NCI-H187 (cell line): Measurements from ENCODE around the gene PER2.

ENCODE experiments used
- DNase-seq, 2 experiments: peaks; one replicate each; lab custom pipeline; 2025; lab: John Stamatoyannopoulos, UW

Gene PER2

DNA sequence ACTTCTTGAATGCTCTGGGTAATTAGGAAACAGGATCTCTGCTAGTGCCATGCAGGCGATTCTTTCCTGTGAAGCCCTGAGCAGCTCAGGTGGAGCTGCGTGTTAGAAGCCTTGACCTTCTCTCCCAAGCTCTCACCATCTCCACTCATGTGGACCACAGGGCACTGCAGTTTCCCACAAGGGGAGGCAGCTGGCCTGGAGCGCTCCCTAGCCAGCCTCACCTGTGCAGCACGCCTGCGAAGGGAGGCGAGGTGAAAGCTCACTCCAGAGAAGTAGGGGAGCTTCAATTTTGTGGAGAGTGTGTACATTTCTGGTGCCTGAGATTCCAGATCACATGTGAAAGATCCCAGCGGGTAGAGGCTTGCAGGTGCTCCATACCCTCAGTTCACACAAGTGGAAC lies 37.5 kb downstream of the PER2 start:
- no peak for DNase-seq

DNA sequence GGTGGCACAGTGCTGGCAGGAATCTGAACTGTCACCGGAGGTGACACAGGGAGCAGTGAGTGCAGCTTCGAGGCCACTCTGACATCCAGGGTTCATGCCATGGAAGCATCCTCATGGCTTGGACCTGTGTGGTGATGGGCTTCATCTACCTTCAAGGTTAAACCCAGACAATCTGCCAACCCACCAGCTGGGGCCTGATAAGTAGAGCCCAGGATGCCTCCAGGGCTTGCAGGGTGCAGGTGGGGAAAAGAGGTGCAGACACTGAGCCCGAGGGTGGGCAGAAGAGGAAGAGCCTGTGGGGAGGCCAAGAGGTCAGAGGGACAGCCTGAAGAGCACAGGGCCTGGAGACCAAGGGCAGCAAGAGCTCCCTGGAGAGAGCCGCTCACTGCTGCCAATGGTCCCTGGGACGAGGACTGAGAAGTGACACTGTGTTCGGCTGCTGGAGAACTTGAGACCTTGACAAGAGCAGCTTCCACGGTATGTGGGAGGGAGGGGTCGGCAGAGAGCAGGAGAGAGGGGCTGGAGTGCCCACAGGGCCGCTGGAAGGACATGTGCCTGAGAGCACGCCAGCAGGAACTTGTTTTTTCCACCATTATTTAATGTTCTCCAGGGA lies 40.5 kb downstream of the PER2 start:
- DNase-seq = no peak

DNA sequence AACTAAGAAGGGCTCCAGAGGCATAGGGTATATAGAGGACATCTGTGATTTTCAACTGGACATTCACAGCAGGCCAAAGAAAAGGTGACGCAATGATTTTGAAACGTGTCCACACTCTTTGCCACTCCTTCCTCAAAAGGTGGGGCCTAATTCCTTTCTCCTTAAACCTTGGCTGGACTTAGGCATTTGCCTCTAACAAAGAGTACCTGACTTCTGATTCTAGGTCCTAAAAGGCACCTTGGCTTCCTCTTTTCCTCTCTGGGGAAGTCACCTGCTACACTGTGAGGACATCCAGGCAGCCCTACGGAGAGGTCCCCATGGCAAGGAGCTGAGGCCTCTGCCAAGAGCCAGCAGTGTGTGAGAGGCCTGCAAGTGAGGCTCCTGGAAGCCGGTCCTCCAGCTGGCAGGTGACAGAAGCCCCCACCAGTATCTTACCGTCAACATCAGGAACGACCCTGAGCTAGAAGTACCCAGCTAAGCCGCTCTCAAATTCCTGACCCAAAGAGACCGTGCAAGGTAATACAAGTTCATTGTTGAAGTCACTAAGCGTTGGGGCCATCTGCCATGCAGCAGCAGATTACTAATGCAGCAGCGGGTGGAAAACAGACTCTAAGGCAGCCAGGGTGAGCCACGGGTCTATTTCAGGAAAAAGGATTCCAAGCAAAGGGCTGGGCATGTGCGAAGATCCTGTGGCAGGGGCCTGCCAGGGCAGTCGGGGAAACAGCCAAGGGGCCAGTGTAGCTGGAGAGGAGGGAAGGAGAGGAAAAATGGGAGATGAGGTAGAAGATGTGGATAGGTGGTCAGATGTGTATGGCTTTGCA lies 41.2 kb downstream of the PER2 start:
- no peak for DNase-seq

DNA sequence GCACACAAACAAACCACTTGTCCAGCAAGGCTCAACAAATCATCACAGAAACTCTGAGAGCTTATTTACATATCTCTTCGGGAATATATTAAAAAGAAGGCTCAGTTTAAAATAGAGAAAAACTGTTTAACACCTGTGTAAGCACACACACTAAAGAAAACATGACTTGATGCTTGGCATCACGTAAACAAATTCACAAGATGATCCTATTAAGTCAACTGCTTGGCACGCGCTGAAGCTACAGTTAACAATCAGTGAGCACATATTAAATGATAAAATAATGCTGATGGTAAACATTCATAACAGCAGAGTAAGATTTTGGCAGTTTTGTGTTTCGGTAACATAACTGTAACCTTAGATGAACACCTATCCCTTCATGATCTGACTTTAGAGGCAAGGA lies 44.3 kb downstream of the PER2 start:
- no peak for DNase-seq

DNA sequence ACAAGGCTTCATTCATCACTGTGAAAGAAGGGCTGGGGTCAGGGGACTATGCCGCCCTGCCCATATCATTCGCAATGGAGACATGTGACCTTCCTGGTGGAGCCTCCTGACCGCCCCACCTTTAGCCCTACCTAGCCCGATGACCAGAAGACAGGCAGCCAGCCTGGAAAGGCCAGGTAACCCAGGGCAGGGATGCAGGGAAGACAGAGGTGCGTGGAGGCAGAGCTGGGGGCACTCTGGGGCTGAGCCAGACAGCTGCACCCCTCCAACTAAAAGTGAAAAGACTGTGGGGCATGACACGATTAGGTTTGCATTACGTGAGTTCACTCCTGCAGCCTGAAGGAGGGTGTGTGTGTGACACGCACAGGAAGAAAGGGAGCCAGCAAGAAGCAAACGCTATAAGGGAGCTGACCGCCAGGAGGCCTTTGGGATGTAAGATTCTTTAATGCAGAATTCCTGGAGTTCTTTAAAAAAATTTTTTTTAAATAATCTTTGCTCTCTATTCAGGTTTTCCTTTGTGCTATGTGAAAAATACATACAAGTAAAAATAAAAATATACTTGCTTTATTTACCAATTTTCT lies 44.8 kb downstream of the PER2 start:
- no peak for DNase-seq

DNA sequence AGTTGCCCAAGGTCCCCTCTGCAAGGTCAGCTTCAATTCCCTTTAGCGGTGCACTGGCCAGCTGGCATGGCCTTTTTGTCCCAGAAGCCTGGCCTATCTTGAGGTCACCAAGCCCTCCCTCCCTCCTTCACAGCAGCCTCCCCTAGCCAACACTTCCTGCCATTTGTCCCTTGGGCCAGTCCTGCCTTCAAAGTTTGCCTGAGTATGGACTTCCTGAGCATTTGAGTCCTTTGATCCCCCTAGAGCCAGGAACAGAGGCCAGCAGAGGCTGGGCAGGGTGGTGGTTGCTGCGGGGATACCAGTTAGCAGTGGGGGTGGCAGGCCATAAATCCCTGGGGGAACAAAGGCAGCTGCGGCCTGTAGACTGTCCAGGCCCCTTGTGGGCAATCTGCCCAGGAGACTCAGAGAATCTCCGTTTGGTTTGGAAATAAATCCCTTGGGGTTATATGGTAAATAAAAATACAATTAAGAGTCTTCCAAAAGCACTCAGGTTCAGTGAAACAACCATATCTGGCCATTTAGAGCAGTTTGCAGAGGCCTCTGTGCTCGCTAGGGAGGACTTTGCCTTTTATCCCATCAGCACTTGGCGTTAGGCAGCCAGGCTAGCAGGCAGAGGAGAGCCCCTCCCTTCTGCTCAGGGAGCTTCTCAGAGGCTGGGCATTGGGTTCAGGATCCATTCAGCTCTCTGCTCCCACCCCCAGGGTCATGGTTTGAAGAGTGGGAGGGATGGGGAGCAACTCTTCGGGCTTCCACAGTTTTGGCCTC lies 45.5 kb downstream of the PER2 start:
- no peak for DNase-seq

DNA sequence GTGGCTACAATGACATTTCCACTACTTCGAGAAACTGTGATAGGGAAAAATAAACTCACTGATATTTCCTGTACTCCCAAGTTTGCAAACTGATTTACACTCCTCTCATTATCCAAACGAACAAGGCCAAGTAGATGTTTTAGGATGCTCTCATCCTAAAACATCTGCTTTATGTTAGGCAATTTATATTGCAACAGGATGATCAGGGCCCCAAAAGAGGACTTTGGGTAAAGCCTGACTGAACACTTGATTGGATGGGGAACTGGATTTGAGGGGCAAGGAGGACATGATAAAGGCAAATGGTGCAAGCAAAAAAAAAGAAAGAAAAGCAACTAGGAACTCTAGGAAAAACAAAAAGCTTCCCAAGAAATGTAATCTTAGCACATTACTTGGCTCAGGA lies 46.4 kb downstream of the PER2 start:
- DNase-seq = no peak

DNA sequence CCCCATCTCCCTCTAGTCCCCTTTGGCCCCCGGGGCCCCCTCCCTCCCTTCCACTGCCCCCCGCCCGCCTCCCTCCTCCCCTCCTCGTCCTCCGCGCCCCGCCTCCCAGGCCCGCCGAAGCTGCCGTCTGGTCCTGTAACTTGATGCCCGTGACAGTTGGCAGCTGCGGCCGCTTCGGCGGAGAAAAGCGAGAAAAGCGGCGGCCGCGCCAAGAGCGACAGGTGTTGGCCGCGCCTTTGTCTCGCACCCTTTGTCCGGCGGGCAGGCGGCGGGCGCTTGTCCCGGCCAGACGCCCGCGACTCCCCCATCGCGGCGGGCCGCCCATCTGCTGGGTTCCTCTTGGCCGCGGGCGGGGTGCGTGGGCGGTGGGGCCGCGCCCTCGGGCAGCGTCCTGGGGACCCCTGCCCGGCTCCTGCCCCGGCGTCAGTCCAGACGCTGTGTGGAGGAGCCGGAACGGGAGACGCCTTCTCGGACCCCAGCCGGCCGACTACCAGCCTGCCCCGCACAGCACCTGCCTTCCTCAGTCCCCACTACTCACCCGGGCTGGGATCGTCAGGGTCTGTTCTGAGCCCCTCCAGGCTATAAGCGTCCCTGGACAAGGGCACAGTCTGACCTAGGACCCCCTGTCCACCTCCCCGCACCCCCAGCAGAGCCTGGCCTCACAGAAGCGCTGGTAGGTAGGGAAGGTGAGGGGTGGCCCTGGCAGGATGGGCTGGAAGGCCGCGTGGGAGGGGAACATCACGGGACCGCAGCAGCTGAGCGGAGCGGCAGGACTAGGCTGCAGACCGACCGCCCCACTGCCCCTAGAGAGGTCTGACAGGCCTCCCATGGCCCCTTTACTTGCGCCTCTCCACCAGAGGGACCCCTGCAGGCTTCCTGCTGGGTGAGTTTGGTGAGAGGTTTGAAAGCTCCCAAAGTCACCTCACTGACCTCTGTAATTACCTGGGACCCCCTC lies 47.4 kb downstream of the PER2 start:
- DNase-seq = peak; percentile 67 to 81

DNA sequence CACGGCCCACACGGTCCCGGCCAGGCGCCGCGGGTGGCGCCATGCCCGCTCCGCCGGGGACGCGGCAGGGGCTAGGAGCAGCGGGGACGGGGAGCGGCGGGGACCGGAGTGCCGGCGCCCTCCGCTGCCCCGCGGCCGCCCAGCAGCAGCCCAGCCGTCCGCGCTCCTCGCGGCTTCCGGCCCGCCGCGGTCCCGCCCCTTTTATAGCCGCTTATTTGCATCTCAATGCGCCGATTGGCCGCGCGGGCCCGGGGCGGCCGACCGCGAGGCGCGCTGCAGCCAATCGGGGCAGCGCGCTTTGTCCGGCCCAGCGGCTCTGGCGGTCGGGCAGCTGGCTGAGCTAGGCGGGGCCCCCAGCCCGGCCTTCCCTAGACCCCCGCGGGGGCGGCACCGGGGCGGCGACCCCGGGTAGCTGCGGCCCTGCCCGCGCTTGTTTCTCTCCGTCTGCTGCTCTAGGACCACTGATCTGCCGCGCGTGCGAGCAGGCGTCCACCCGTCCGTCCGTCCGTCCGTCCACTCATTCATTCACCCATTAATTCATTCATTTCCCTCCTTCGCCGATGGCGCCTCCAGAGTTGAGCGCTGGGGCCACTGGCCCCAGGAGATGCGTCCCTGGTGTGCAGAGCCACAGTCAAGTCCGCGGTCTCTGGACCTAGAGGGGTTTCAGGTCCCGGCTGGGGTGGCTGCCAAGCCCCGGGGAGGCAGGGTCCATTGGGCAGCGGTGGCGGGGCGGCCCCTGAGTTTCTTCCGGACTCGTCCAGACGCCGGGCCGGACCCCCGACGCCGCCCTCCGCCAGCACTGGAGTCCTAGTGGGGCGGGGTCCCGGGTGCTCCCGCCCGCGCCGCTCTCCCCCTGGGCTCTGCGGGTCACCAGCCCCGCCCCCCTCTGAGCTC lies 48.3 kb downstream of the PER2 start, which contains the start of gene HES6:
HES6 (minus strand) TSS at position 176 of the 894 bp plus-strand sequence; CDS start at position 43, 133 bp downstream.
- peak; percentile 76 to 85 for DNase-seq

DNA sequence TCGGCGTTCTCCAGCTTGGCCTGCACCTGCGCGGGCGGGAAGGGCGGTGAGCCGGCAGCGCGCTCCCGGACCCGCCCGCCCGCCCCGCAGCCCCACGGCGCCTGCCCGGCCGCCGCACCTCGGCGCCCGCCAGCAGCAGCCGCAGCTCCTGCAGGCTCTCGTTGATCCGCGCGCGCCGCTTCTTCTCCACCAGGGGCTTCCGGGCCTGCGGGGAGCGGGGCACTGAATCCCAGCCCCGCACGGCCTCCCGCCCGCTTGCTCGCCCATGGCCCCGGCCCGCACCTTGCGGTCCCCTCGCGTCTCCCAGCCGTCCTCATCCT lies 48.9 kb downstream of the PER2 start:
- DNase-seq = no peak

DNA sequence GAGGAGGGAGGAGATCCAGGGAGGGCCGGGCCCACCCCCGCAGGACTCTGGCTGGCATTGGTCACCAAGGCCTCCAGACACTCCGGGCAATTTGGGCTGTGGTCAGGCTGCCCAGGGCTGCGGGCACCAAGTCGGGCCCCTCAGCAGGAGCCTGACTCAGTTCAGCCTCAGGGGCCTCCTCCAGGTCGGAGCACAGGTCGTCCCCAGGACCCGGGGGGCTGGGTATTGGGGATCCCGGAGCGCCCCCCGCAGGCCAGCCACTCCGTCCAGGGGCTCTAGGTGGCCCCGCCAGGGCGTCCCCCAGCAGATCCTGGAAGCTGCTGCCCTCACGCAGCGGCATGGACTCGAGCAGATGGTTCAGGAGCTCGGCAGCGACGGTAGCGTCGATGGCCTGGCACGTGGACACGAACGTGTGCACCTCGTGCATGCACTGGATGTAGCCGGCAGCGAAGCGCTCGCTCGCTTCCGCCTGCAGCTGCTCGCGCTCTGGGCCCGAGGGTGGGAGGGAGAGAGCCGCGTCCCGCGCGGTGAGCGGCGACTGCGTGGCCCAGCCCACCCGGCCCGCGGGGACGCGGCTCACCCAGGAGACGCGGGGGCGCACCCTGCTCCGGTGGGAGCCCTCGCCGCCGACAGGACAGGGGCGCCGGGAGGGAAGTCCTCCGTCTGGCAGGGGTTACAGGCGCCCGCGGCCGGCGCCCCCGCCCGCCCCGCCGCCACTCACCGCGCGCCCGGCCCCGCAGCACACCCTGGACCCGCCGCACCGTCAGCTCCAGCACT lies 49.5 kb downstream of the PER2 start:
- DNase-seq = no peak

DNA sequence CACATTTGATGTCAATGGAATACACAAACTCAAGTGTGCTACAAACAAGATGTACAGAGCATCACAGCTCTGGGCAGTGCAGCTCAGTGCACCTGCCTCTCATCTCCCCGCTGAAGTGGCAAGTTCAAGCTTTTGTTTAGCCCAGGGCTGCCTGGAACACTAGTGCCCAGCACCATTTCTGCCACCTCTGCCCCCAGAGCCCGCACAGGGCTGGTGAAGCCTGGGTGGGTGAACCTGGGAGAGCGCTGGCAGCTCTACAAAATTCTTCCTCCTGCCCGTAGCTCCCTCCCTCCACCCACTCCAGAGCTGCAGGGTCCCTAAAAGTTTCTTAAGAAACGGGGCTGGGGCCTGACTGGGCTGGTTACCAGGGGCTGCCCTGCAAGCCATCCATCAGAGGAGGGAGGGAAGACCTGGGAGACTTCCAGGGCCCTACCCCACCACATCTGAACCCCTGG lies 50.1 kb downstream of the PER2 start:
- no peak for DNase-seq

DNA sequence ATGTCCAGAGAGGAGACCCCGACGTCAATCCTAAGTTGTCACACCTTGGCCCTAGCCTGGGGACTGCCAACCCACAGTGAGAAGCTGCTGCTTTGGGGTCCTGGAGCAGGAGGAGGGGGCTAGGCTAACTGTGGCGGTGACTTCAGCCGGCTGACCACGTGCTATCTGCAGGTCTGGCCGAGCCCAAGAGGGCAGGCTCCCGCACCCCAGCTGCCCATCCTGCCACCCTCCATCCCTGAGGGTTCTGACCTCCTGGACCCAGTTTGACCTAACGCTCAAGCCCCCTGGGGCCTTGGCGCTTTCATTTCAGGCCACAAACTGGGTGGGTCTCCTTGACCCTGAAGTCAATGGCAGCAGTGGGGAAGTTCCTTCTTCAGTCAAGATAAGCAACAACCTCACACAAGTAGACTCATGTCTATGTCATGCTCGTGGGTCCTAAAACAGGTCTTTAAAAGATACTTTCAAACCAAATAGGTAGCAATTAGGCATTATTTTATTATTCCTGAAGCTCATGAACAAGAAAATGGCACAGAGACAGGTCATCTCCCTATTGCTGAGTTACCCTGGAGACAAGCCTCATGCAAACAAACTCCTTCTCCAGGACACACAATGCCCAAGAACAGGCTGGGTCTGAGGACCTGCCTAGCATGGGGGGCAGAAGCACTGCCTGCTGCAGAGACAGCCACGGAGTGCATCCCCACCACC lies 50.8 kb downstream of the PER2 start:
- DNase-seq = no peak

DNA sequence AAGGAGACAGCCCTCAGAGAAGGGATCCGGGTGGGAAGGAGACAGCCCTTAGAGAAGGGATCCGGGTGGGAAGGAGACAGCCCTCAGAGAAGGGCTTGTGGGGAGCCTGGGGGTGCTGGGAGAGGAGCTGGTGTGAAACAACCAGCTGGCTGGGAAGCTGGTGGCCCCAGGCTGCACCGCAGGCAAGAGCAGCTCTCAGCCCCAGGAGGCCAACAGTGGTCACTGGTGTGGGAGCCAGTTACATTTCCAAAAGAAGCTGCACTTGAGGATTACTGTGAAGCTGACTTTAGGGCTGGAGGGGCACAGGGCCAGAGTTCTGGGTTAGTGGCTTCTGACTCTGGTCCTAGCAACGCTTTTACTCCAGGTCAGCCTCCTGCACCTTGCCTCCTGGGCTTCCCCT lies 51.8 kb downstream of the PER2 start:
- no peak for DNase-seq

DNA sequence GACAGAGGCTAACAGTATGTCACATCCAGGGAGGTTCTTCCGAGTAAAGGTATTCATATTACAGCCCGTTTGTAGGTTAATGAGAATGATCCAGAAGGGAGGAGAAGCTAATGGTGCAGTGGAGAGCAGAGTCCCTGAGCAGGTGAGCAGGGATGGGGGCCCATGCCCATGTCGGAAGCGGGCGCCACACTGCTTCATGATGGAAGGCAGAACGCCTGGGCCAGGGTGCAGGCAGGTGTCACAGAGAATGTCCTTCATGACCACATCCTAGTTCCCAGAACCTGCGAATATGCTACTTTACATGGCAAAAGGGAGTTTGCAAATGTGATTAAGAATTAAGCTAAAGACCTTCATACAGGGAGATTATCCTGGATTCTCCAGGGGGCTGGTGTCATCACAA lies 52.6 kb downstream of the PER2 start:
- DNase-seq = no peak

DNA sequence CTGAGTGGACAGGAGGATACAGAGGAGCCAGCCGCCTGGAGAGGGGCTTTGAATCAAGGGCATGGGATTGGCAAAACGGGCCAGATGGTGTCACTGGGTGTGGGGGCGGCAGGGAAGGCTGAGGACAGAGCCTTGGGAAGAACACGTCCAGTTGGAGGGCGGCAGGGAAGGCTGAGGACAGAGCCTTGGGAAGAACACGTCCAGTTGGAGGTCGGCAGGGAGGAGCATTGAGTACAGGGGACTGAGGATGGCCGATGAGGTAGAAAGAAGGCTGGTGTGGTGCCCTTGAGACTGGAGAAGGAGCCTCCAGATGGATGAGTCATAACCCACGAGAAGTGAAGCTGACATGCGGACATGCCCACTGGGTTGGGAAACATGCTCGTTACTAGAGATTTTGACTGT lies 53.1 kb downstream of the PER2 start:
- no peak for DNase-seq

DNA sequence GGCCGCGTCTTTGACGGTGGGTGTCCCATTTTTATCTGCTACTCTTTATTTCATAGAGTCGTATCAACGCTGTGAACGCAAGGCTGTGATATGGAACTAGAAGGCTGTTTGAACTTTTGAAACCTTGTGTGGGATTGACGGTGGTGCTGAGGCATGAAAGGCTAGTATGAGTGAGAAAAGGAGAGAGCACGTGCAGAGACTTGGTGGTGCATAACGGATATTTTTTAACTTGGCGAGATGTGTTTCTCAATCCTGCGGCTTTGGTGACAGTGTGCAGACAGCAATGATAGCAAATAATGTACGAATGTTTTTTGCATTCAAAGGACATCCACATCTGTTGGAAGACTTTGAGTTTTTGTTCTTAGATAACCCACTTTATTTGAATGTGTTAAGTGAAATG lies 54.8 kb downstream of the PER2 start:
- no peak for DNase-seq

DNA sequence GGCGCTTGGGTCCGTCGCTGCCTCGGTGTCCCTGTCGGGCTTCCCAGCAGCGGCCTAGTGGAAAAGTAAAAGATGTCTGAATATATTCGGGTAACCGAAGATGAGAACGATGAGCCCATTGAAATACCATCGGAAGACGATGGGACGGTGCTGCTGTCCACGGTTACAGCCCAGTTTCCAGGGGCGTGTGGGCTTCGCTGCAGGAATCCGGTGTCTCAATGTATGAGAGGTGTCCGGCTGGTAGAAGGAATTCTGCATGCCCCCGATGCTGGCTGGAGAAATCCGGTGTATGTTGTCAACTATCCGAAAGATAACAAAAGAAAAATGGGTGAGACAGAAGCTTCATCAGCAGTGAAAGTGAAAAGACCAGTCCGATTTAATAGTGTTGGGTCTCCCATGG lies 56.6 kb downstream of the PER2 start:
- DNase-seq = no peak

DNA sequence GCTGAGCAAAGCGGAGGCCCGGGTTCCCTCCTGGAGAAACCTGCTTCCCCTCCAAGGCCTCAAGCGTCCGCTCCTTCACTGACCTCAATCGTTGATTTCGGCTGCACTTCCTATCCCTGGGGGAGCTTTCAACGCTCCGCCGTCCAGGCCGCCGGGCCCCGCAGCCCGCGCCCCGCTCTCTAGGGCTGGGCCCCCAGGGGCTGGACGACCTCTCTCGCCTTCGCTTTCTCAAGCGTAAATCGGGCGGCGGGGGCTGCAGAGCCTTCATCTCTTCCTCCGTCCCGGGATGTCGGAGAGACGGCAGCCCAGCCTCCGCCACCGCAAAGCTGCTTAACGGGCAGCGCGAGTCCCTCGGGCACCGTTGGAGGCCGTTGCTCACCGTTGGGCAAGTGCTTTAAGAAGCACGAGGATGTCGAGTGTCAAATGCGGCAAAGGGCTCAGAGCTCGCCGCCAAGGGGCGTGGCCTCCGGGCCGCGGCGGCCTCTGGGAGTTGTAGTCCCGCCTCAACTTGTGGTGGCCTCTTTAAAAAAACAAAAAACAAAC lies 57.1 kb downstream of the PER2 start:
- no peak for DNase-seq
